ENCODE measurements around the gene MOGAT1.

Gene MOGAT1

GRCh38 chr2:222743251-222743812, 71.9 kb downstream of the MOGAT1 start:
- H3K27ac ChIP-seq = no peak overlapping the region
- TF ChIP-seq CTCF (IDR thresholded peaks at IDR 0.05) (no peak), ZFX (IDR thresholded peaks at IDR 0.05; ENCODE audit: borderline replicate concordance) (no peak)

- no peak overlapping the region for H3K27ac ChIP-seq
- TF ChIP-seq CTCF (IDR thresholded peaks at IDR 0.05) (no peak), ZFX (IDR thresholded peaks at IDR 0.05; ENCODE audit: borderline replicate concordance) (no peak)
Measured at GRCh38 chr2:222745836-222746559, 74.5 kb downstream of the MOGAT1 start.

- TF ChIP-seq CTCF (IDR thresholded peaks at IDR 0.05) = no peak
- no peak for TF ChIP-seq ZFX (IDR thresholded peaks at IDR 0.05; ENCODE audit: borderline replicate concordance)
- H3K27ac ChIP-seq = no peak overlapping the region
Measured at GRCh38 chr2:222747526-222748160, 76.2 kb downstream of the MOGAT1 start.

- H3K27ac ChIP-seq = no peak overlapping the region
- TF ChIP-seq CTCF (IDR thresholded peaks at IDR 0.05) = no peak
- TF ChIP-seq ZFX (IDR thresholded peaks at IDR 0.05; ENCODE audit: borderline replicate concordance) = no peak
Measured at GRCh38 chr2:222750533-222750932, 79.1 kb downstream of the MOGAT1 start.

- TF ChIP-seq CTCF (IDR thresholded peaks at IDR 0.05) (no peak), ZFX (IDR thresholded peaks at IDR 0.05; ENCODE audit: borderline replicate concordance) (no peak)
- no peak overlapping the region for H3K27ac ChIP-seq
Measured at GRCh38 chr2:222751238-222751637, 79.8 kb downstream of the MOGAT1 start.

- TF ChIP-seq ZFX (IDR thresholded peaks at IDR 0.05; ENCODE audit: borderline replicate concordance) = no peak
- no peak for TF ChIP-seq CTCF (IDR thresholded peaks at IDR 0.05)
- no peak overlapping the region for H3K27ac ChIP-seq
Measured at GRCh38 chr2:222751821-222752719, 80.6 kb downstream of the MOGAT1 start.

All from 22Rv1 (cell line).